Stomach (tissue), 9 donors: ENCODE measurements around the gene TBC1D10A. TPM values are rescaled to one million over a fixed set of nuclear protein-coding genes. Genes with fewer than 3 reads are reported as not detected.

Experiments
- DNase-seq, 2 donors: peaks; one replicate each; pipeline versions ENCODE4 v3.0.0 to v3.0.0-alpha.2; 2013 to 2019
- H3K27ac ChIP-seq, 5 donors: fragments of 200-600 bp in 4 of 5; sonication (generic) in 4 of 5; one replicate each; pipeline ENCODE4 v1.5.1; 2013 to 2019; ENCODE audit warnings: mild to moderate bottlenecking in 1 of 5, moderate library complexity in 1 of 5
- H3K27me3 ChIP-seq, 3 donors: fragments of 200-600 bp; sonication (generic); one replicate each; pipeline ENCODE4 v1.5.1; 2017 to 2019; ENCODE audit warnings: mixed run types in 1 of 3
- H3K36me3 ChIP-seq, 4 donors: fragments of 200-600 bp; sonication (generic); 1 replicate in 3 of 4; 2 replicates in 1 of 4; pipeline ENCODE4 v1.5.1; 2016 to 2019
- H3K4me1 ChIP-seq, 4 donors: fragments of 200-600 bp; sonication (generic); one replicate each; pipeline ENCODE4 v1.5.1; 2016 to 2019
- H3K4me3 ChIP-seq, 4 donors: fragments of 200-600 bp; sonication (generic) in 3 of 4; one replicate each; pipeline ENCODE4 v1.5.1; 2016 to 2019; ENCODE audit warnings: mild to moderate bottlenecking in 1 of 4
- H3K9me3 ChIP-seq, 4 donors: fragments of 200-600 bp; sonication (generic); one replicate each; pipeline ENCODE4 v1.5.1; 2016 to 2019
- EP300 ChIP-seq: sonication (generic); formaldehyde crosslinking; IDR thresholded peaks from one replicate; pipeline ENCODE4 v1.6.1; 2017; ENCODE audit warnings: antibody characterized with exemption
- POLR2A ChIP-seq, 4 donors: fragments of 450-650 bp; IDR thresholded peaks; one replicate each; pipeline ENCODE4 v1.6.1; 2016; ENCODE audit warnings: antibody characterized with exemption in 4 of 4, control low read depth in 2 of 4, mild to moderate bottlenecking in 1 of 4, moderate library complexity in 1 of 4
- POLR2AphosphoS5 ChIP-seq, 3 donors: sonication (generic); formaldehyde crosslinking; IDR thresholded peaks; one replicate each; pipeline ENCODE4 v1.6.1; 2016; ENCODE audit warnings: antibody characterized with exemption in 3 of 3
- WGBS, 5 donors: extraction: QIAGEN DNeasy Blood & Tissue Kit in 3 of 5; methylation state at CpG; one replicate each; pipeline versions ENCODE4 v1.1.5 to v1.1.7; 2013 to 2018; 5-methylcytosine and 5-hydroxymethylcytosine counted together
- intact Hi-C: fragments of 100-400 bp; cut with DNase I; formaldehyde crosslinking; loops from one replicate; pipeline ENCODE4 v1.15.1; 2023; ENCODE audit warnings: low total_unique reads
- polyA plus RNA-seq, 3 donors: library from polyadenylated mRNA; stranded (reverse); fragments of 200-250 nt; gene quantifications; one replicate each; pipeline ENCODE4 v1.2.3, GENCODE V29; 2013
- total RNA-seq, 5 donors: library from RNA; depleted of rRNA; stranded (reverse); fragments of >200 nt; gene quantifications; one replicate each; pipeline versions ENCODE4 v1.1.0 to v1.2.3, GENCODE V29; 2014 to 2016
- TF ChIP-seq, protein P1 (sequence below), 7 experiments: fragments of 450-650 bp in 4 of 7; fragments of 200-600 bp in 3 of 7; sonication (generic) in 3 of 7; IDR thresholded peaks; one replicate each; pipeline ENCODE4 v1.5.1; 2016 to 2019; ENCODE audit warnings: antibody characterized with exemption in 7 of 7, control low read depth in 2 of 7, mild to moderate bottlenecking in 1 of 7
- donor health status: healthy with polysubstance abuse.
- donor health status: Bipolar disorder and iron deficiency.
- donor health status: healthy.

TBC1D10A gene
- total and polyA plus RNA-seq, 8 donors: 2.2 to 24.5 (median 18.0) TPM

DNA sequence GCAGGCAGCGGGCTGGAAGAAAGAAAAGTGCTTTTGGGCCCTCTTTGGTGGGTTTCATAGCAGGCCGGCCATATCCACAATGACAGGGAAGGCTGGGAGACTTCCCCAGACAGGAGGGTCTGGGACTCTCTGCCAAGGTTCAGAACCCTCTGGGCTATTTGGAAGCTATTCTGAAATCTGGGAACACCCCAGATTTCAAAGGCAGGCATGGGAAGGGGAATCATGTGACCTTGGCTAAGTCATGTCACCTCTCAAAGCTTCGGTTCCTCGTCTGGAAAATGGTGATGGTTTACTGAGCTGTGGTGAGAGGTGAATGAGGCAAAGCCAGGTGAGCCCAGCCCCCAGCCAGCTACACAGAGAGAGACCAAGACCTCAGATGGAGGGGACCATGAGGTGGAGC, 42.1 kb downstream of the TBC1D10A start:
- intact Hi-C loops: loop anchor here (5.0 kb wide), 1 partner anchor 103 kb away; the partner anchor contains the start of gene RNF215
- H3K4me3 ChIP-seq: no peak overlapping the region
- H3K4me1 ChIP-seq: peaks cover 10 to 40% (median 24%) of the 10 kb centered on the region in 4 donors
- 78 to 94% (median 88%) methylated on average over 4 of the region's 4 CpGs for WGBS, 5 donors
- H3K27ac ChIP-seq: no peak overlapping the region
- H3K36me3 ChIP-seq: peaks cover 8 to 40% (median 30%) of the 10 kb centered on the region in 4 donors
- TF ChIP-seq POLR2AphosphoS5 (IDR thresholded peaks at IDR 0.05): no peak
- TF ChIP-seq, protein P1, sequence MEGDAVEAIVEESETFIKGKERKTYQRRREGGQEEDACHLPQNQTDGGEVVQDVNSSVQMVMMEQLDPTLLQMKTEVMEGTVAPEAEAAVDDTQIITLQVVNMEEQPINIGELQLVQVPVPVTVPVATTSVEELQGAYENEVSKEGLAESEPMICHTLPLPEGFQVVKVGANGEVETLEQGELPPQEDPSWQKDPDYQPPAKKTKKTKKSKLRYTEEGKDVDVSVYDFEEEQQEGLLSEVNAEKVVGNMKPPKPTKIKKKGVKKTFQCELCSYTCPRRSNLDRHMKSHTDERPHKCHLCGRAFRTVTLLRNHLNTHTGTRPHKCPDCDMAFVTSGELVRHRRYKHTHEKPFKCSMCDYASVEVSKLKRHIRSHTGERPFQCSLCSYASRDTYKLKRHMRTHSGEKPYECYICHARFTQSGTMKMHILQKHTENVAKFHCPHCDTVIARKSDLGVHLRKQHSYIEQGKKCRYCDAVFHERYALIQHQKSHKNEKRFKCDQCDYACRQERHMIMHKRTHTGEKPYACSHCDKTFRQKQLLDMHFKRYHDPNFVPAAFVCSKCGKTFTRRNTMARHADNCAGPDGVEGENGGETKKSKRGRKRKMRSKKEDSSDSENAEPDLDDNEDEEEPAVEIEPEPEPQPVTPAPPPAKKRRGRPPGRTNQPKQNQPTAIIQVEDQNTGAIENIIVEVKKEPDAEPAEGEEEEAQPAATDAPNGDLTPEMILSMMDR (IDR thresholded peaks at IDR 0.05): no peak
- TF ChIP-seq EP300: no peak
- no peak for TF ChIP-seq POLR2A (IDR thresholded peaks at IDR 0.05)
- H3K27me3 ChIP-seq: no peaks in the 10 kb centered on the region
- no peaks in the 10 kb centered on the region for H3K9me3 ChIP-seq
- DNase-seq: no peak

DNA sequence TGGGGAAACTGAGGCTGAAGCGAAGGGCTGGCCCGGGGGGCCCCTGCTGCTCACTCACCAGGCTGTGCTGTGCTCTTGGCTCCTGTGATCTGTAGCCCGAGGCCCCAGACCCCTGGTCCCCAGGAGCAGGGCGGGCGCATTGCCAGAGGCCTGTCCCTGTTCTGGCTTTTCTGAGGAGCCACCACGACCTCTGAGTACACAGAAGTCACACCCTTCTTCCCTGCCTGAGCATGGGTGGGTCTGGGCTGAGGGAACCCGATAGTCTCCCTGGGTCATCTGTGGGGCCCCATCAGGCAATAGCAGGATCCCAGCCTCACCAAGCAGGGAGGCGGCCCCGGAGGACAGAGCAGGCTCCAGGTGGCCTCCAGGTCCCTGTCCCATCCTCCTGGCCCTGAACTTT, 42.6 kb downstream of the TBC1D10A start:
- DNase-seq: no peak
- WGBS, 5 donors: 68 to 86% (median 84%) methylated on average over 7 to 9 of the region's 9 CpGs
- no peak for TF ChIP-seq EP300
- TF ChIP-seq POLR2AphosphoS5 (IDR thresholded peaks at IDR 0.05): no peak
- TF ChIP-seq, protein P1 (IDR thresholded peaks at IDR 0.05): no peak
- no peak for TF ChIP-seq POLR2A (IDR thresholded peaks at IDR 0.05)
- Histone ChIP-seq H3K4me3 (no peak overlapping the region), H3K27ac (no peak overlapping the region), H3K4me1 (peaks cover 10 to 45% (median 26%) of the 10 kb centered on the region in 4 donors), H3K9me3 (no peaks in the 10 kb centered on the region), H3K36me3 (peaks cover 8 to 40% (median 30%) of the 10 kb centered on the region in 4 donors), H3K27me3 (no peaks in the 10 kb centered on the region)
- intact Hi-C loops: no loop called here

DNA sequence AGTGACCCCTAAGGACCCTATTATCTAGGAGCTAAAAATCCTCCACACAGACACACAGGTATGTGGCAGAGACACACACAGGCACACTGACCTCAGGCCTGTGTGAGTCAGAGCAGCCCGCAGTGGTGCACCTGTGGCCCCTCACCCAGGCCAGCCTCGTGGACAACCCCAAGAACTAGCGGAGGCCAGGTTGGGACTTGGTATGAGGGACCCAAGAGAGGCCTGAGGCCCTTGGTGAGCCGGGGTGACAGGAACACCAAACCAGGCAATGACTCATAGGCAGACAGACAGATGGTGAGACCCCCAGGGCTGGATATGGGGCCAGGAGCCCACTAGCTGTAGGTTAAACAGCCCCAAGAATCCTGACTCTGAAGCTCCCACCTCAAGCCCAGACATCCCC, 43.4 kb downstream of the TBC1D10A start:
- Histone ChIP-seq H3K4me3 (no peak overlapping the region), H3K27ac (no peak overlapping the region), H3K36me3 (peaks cover 8 to 40% (median 30%) of the 10 kb centered on the region in 4 donors), H3K4me1 (peaks cover 5 to 45% (median 19%) of the 10 kb centered on the region in 4 donors), H3K27me3 (no peaks in the 10 kb centered on the region), H3K9me3 (no peaks in the 10 kb centered on the region)
- intact Hi-C loops: no loop called here
- 77 to 100% (median 88%) methylated on average over 1 to 4 of the region's 4 CpGs for WGBS, 5 donors
- TF ChIP-seq EP300: no peak
- no peak for TF ChIP-seq POLR2A (IDR thresholded peaks at IDR 0.05)
- TF ChIP-seq POLR2AphosphoS5 (IDR thresholded peaks at IDR 0.05): no peak
- TF ChIP-seq, protein P1 (IDR thresholded peaks at IDR 0.05): no peak
- DNase-seq: no peak

DNA sequence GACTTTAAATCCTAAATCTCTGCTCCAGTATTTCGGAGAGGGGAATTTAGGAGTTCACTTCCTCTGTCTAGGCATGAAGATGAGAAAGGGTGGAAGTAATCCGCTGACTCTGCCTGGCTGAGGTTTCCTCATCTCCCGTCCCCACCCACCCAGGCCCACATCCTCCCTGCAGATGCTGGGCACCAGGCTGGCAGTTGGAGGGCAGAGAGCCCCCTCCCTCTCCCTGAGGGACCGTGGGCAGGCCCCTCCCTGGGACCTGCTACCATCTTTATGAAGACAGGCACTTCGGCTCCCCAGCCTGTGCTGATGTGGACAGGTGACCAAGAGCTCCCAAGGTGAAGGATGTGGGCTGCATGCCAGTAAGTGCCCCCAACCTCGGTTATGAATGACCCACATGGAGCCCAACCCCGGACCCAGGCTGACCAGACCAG, 44.1 kb downstream of the TBC1D10A start:
- Histone ChIP-seq H3K9me3 (no peaks in the 10 kb centered on the region), H3K4me1 (peaks cover 5 to 45% (median 13%) of the 10 kb centered on the region in 4 donors), H3K27ac (no peak overlapping the region), H3K4me3 (no peak overlapping the region), H3K36me3 (peaks cover 8 to 40% (median 30%) of the 10 kb centered on the region in 4 donors), H3K27me3 (no peaks in the 10 kb centered on the region)
- intact Hi-C loops: no loop called here
- TF ChIP-seq POLR2AphosphoS5 (IDR thresholded peaks at IDR 0.05) (no peak), POLR2A (IDR thresholded peaks at IDR 0.05) (no peak)
- WGBS, 5 donors: 67 to 79% (median 73%) methylated on average over 5 to 7 of the region's 7 CpGs
- DNase-seq: no peak

DNA sequence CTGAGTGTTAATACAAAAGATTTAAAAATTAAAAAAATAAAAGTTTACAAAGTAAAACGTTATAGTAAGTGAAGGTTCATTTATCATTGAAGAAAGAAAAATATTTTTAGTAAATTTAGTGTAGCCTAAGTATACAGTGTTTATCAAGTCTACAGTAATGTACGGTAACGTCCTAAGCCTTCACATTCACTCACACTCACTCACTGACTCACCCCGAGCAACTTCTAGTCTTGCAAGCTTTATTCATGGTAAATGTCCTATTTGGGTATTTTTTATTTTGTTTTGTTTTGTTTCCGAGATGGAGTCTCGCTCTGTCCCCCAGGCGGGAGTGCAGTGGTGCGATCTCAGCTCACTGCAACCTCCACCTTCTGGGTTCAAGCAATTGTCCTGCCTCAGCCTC, 46.2 kb downstream of the TBC1D10A start:
- H3K27ac ChIP-seq: no peak overlapping the region
- 67 to 77% (median 73%) methylated on average over 8 of the region's 8 CpGs for WGBS, 5 donors
- no peak for DNase-seq
- peaks cover 5 to 24% (median 19%) of the 10 kb centered on the region in 4 donors for H3K36me3 ChIP-seq
- H3K4me1 ChIP-seq: peaks cover 0 to 44% (median 10%) of the 10 kb centered on the region in 4 donors
- TF ChIP-seq, protein P1 (IDR thresholded peaks at IDR 0.05): no peak
- TF ChIP-seq EP300 (no peak), POLR2AphosphoS5 (IDR thresholded peaks at IDR 0.05) (no peak), POLR2A (IDR thresholded peaks at IDR 0.05) (no peak)
- no peaks in the 10 kb centered on the region for H3K27me3 ChIP-seq
- H3K9me3 ChIP-seq: no peaks in the 10 kb centered on the region
- intact Hi-C loops: no loop called here
- H3K4me3 ChIP-seq: no peak overlapping the region
